ENCODE data around the gene KRTAP3-2. TPM values are rescaled to one million over a fixed set of nuclear protein-coding genes. Genes with fewer than 3 reads are reported as not detected.

Gene KRTAP3-2
- total RNA-seq, 1 experiment from 2014 or later: not detected

DNA sequence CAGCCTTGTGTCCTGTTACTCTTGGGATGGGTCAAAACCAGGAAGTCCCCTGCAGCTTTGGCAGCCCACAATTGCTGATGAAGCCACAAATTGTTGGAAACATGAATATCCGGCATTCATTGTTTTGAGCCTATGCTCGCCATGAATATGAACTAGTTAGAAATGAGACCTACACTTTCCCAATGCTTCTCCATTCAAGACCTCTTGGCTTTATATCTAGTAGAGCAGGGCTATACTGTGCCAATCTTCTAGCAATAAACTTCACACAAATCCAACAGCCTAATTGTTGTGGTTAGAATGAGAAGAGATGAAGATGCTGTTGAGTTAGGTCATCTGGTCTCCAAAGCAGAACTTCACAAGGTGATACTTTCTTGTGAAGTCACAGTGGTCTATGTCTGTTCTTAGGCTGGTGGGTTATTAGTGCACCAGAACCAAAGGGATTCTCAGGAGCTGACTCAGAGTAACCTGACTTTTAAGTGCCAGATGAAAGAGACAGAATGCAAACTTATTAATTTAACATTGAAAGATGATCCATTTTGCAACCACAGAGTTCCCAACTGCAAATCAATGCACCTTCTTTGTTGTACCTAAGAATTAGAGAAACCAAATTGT is 48.6 kb downstream of the KRTAP3-2 start:
- no peak overlapping the region for H2BK5ac ChIP-seq (ENCODE audit: insufficient read length, low read length)
- no peak overlapping the region for H2AFZ ChIP-seq (ENCODE audit: low read length)
- no peaks in the 10 kb centered on the region for H3K79me1 ChIP-seq (ENCODE audit: insufficient read depth, low read depth, low read length, poor library complexity, severe bottlenecking)
- H4K5ac ChIP-seq (ENCODE audit: insufficient read length, low read depth, low read length): no peak overlapping the region
- H2BK20ac ChIP-seq (ENCODE audit: low read depth, low read length, poor library complexity, severe bottlenecking): no peak overlapping the region
- H2BK120ac ChIP-seq (ENCODE audit: low read depth, low read length, poor library complexity, severe bottlenecking): no peak overlapping the region
- H3K23ac ChIP-seq (ENCODE audit: insufficient read length, low read depth, low read length): no peak overlapping the region
- H2BK15ac ChIP-seq (ENCODE audit: low read depth, low read length): no peak overlapping the region
- Mint-ChIP-seq H3K27ac (peak overlapping the region in 1 of 3 experiments; percentile 68; a peak in 1 of 7 replicates), H3K9me3 (no peaks in the 10 kb centered on the region), H3K27me3 (ENCODE audit: low read depth) (no peaks in the 10 kb centered on the region; the same call in 1 of the 2 replicates), H3K36me3 (ENCODE audit: insufficient read depth in 1 of 3, low read depth in 3 of 3) (no peaks in the 10 kb centered on the region), H3K4me3 (no peak overlapping the region), H3K4me1 (peaks cover 0 to 9% of the 10 kb centered on the region in 2 experiments; a peak in 3 of 4 replicates)
- H3K14ac ChIP-seq (ENCODE audit: insufficient read depth, low read length): no peak overlapping the region
- no peak overlapping the region for H3K4ac ChIP-seq (ENCODE audit: low read depth, low read length)
- no peaks in the 10 kb centered on the region for H3K23me2 ChIP-seq (ENCODE audit: insufficient read length, low read depth, low read length, poor library complexity, severe bottlenecking)
- DNase-seq: no peak
- WGBS (ENCODE audit: extremely low coverage, insufficient read length, low lambda C conversion rate): no CpG with 5 or more reads among the region's 2 CpGs
- H3K27me3 ChIP-seq (ENCODE audit: insufficient read depth, low read length): no peaks in the 10 kb centered on the region
- no peak overlapping the region for H3K4me2 ChIP-seq (ENCODE audit: insufficient read depth, insufficient read length, low read length)
- no peaks in the 10 kb centered on the region for H4K20me1 ChIP-seq (ENCODE audit: control insufficient read depth, insufficient read depth, insufficient read length)
- no peak overlapping the region for H2AK5ac ChIP-seq (ENCODE audit: insufficient read length, low read length)
- H2BK12ac ChIP-seq (ENCODE audit: insufficient read length, low read depth, low read length): no peak overlapping the region
- no peak overlapping the region for H4K91ac ChIP-seq (ENCODE audit: insufficient read length, low read depth, low read length)
- no peak overlapping the region for H4K8ac ChIP-seq (replicated peaks; ENCODE audit: insufficient read length, low read depth, low read length)
- TF ChIP-seq, protein P1, sequence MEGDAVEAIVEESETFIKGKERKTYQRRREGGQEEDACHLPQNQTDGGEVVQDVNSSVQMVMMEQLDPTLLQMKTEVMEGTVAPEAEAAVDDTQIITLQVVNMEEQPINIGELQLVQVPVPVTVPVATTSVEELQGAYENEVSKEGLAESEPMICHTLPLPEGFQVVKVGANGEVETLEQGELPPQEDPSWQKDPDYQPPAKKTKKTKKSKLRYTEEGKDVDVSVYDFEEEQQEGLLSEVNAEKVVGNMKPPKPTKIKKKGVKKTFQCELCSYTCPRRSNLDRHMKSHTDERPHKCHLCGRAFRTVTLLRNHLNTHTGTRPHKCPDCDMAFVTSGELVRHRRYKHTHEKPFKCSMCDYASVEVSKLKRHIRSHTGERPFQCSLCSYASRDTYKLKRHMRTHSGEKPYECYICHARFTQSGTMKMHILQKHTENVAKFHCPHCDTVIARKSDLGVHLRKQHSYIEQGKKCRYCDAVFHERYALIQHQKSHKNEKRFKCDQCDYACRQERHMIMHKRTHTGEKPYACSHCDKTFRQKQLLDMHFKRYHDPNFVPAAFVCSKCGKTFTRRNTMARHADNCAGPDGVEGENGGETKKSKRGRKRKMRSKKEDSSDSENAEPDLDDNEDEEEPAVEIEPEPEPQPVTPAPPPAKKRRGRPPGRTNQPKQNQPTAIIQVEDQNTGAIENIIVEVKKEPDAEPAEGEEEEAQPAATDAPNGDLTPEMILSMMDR (conservative IDR thresholded peaks at IDR 0.05): no peak
- no peak overlapping the region for H3K18ac ChIP-seq (ENCODE audit: insufficient read length, low read depth, low read length)
- H3K9ac ChIP-seq (ENCODE audit: extremely low read depth, insufficient read length, low read length): no peak overlapping the region
- no peak overlapping the region for H3K56ac ChIP-seq (ENCODE audit: insufficient read length, low read depth, low read length)
- no peaks in the 10 kb centered on the region for H3K9me3 ChIP-seq (ENCODE audit: control insufficient read depth, low read depth, low read length)
- no peak overlapping the region for H3T11ph ChIP-seq (ENCODE audit: low read length)
- no peak overlapping the region for H3K27ac ChIP-seq (ENCODE audit: insufficient read length, low read depth, low read length)
- no peaks in the 10 kb centered on the region for H3K4me1 ChIP-seq (ENCODE audit: insufficient read depth, low read length)
- H3K79me2 ChIP-seq (ENCODE audit: insufficient read depth, low read length): no peaks in the 10 kb centered on the region
